GM12801 (cell line): ENCODE results near the gene SLC25A26.

Experiments
- TF ChIP-seq, protein P1 (sequence below): IDR thresholded peaks from one replicate; pipeline ENCODE4 v1.5.1; 2011; ENCODE audit warnings: control low read depth; ENCODE audit not compliant: insufficient read length; ENCODE audit errors: extremely low read depth

SLC25A26 gene, protein sequence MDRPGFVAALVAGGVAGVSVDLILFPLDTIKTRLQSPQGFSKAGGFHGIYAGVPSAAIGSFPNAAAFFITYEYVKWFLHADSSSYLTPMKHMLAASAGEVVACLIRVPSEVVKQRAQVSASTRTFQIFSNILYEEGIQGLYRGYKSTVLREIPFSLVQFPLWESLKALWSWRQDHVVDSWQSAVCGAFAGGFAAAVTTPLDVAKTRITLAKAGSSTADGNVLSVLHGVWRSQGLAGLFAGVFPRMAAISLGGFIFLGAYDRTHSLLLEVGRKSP

GRCh38 chr3:66220602-66221377 is at the start of gene SLC25A26:
Gene SLC25A26, plus strand, starts transcription at chr3:66221001. Its CDS starts 94 bp downstream, at chr3:66221095.
- TF ChIP-seq, protein P1, sequence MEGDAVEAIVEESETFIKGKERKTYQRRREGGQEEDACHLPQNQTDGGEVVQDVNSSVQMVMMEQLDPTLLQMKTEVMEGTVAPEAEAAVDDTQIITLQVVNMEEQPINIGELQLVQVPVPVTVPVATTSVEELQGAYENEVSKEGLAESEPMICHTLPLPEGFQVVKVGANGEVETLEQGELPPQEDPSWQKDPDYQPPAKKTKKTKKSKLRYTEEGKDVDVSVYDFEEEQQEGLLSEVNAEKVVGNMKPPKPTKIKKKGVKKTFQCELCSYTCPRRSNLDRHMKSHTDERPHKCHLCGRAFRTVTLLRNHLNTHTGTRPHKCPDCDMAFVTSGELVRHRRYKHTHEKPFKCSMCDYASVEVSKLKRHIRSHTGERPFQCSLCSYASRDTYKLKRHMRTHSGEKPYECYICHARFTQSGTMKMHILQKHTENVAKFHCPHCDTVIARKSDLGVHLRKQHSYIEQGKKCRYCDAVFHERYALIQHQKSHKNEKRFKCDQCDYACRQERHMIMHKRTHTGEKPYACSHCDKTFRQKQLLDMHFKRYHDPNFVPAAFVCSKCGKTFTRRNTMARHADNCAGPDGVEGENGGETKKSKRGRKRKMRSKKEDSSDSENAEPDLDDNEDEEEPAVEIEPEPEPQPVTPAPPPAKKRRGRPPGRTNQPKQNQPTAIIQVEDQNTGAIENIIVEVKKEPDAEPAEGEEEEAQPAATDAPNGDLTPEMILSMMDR = no peak

GRCh38 chr3:66172394-66172793 is 48.4 kb upstream of the SLC25A26 start:
- TF ChIP-seq, protein P1 = no peak

DNA sequence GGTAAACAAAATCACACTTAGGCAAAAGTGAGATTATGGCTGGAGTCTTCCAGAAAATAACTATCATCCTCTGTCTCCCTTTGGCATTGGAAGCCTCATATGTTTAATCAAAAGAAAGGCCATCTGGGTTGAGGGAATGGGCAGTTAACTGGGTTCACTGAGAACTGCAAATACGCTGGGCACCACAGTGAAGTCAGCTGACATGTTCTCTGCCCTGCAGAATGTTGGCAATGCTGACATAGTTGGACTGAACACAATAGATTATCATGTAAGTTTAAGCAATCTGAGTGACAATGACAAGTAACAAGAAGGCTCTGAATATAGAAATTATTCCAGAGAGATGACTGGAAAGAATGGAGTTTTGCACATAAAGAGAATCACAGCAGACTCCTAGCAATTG is 43.8 kb upstream of the SLC25A26 start:
- TF ChIP-seq, protein P1 = no peak

- TF ChIP-seq, protein P1 = no peak
Measured at GRCh38 chr3:66178206-66178605, 42.6 kb upstream of the SLC25A26 start.

DNA sequence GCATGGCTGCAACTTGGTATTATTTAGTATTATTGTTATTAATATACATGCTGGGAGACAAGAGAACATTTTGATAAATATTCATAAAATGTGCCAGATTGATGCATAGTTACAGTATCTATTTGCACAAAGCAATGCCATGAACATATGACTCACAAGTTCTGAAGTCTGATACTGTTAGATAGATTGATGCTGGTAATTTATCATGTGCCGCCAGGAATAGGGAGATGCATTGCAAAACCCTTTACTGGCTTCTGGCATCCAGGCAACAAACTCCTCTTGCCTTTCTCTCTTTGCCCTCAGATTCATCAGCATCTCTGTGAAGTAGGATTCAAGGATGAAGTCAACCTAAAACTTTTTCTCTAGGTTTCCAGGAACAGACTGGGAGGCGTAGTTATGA is 41.0 kb upstream of the SLC25A26 start:
- TF ChIP-seq, protein P1 = no peak

- TF ChIP-seq, protein P1 = no peak
Measured at GRCh38 chr3:66181764-66182163, 39.0 kb upstream of the SLC25A26 start.

DNA sequence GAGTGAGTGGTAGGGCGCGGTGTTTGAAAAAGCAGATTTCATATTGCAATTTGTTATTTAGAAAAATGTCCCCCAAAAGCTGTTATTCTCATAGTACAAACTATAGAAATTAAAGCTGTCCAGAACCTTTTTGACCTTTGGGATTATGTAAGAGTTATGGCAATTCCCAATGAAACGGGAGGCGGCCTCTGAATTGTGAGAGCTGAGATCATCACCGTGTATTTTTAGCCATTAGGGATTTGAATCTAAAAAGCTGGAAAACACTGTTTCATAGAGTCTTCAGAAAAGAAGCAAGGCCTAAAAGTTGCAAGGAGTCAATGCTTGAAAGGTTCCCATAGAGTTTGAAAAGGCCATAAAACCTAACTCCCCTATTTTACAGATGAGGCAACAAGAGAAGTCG is 38.6 kb upstream of the SLC25A26 start:
- TF ChIP-seq, protein P1 = no peak
